Measurements from ENCODE around the gene PDE12.

Gene PDE12, protein sequence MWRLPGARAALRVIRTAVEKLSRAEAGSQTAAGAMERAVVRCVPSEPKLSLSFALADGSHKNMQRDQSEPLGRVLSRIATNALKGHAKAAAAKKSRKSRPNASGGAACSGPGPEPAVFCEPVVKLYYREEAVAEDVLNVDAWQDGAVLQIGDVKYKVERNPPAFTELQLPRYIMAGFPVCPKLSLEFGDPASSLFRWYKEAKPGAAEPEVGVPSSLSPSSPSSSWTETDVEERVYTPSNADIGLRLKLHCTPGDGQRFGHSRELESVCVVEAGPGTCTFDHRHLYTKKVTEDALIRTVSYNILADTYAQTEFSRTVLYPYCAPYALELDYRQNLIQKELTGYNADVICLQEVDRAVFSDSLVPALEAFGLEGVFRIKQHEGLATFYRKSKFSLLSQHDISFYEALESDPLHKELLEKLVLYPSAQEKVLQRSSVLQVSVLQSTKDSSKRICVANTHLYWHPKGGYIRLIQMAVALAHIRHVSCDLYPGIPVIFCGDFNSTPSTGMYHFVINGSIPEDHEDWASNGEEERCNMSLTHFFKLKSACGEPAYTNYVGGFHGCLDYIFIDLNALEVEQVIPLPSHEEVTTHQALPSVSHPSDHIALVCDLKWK

GRCh38 chr3:57555738-57556458, at the start of gene PDE12:
Gene PDE12 (plus strand): TSS chr3:57556274. CDS start chr3:57556380, 106 bp downstream.
- DNase-seq = peak; percentile 86

DNA sequence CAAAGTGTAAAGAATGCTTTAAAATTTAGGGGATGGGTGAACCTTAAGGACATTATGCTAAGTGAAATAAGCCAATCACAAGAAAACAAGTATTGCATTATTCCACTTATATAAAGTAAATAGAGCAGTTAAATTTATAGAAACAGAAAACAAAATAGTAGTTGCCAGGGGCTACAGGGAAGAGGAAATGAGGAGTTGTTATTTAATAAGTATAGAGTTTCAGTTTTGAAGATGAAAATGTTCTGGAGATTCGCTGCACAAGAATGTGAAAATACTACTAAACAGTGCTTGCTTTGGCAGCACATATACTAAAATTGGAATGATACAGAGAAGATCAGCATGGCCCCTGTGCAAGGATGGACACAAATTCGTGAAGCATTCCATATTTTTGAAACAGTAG, 43.9 kb upstream of the PDE12 start:
- DNase-seq = no peak

DNA sequence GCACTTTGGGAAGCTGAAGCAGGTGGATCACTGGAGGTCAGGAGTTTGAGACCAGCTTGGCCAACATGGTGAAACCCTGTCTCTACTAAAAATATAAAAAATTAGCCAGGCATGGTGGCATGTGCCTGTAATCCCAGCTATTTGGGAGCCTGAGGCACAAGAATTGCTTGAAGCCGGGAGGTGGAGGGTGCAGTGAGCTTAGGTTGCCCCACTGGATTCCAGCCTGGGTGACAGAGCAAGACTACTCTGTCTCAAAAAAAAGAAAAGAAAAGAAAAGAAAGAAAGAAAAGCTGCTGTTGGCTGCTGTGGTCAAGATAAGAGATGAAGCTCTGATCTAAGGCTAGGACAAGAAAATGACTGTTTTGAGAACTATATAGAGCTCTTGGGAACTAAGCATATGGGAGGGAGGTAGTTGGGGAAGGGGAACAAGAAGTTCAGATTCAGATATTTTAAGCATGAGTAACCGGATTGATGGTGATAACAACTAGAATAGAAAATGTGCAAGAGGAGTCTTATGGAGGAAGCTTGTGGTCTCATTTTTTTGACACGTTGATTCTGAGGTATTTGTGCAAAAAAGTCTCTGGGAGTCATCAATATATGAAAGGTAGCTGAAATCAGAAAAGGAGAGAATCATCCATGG, 37.7 kb upstream of the PDE12 start:
- DNase-seq = no peak

GRCh38 chr3:57530071-57530608, 25.9 kb upstream of the PDE12 start:
- DNase-seq = no peak

DNA sequence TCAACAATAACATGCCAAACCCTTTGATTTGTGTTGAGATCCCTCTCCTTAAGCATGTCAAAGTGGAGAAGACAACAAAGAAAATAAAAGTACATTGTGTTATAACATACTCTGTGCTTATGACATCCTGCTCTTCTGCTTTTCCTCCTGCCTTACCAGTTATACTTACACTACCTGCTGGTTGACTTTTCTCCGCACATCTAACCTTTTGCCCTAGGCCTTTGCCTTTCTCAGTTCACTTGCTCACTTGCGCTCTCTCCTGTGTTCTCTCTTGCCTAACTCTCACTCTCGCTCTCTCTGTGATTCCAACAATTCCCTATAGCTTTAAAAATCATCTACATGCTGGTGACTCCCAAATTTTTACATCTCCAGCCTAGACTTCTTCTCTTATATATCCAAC, 17.6 kb upstream of the PDE12 start:
- DNase-seq = no peak

GRCh38 chr3:57544181-57545125, 11.6 kb upstream of the PDE12 start, which contains the start of gene DNAH12:
Gene DNAH12 (minus strand): TSS chr3:57544344. CDS start chr3:57542870, 1,474 bp downstream.
- no peak for DNase-seq

DNA sequence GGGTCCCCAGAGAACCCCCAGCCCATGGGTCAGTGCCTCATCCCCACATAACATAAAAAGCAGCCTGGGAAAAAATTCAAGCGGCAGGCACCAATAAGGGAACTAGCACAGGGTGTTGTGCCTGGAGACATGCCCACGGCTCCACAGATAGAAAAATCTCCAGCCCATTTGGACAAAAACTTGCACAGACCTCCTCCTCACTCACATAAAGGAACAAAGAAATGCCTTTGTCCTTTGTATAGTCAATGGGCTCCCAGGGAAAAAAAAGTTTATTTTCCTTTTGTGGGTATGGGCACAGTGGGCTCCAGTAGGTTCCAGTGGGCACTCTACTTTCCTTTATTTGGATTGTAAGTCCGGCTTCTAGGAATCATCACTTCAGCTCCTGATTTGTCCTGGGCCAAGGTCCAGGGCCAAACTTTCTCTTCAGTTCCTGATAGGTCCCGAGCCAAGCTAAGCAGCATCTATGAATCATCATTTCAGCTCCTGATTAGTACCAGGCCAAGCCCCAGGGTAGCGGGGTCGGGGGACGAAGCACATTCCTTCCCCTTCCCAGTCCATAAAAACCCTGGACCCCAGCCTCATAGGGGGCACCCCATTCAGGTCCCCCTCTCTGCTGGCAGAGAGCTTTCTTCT, 10.3 kb upstream of the PDE12 start:
- no peak for DNase-seq

DNA sequence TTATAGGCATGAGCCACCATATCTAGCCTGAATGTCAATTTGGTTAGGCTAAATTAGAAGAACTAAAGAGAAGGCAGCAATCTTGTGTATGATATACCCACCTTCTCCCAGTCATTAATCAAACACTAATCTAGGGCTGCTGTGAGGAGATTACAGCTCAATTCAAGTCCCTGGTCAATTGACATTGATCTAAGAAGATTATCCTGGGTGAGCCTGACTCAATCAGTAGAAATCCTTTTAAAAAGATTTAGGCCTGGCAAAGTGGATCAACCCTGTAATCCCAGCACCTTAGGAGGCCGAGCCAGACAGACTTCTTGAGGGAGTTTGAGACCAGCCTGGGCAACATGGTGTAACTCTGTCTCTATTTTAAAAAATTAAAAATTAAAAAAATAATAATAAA, 9.5 kb upstream of the PDE12 start:
- no peak for DNase-seq

GRCh38 chr3:57555306-57555705, 768 bp upstream of the PDE12 start:
- DNase-seq = no peak

DNA sequence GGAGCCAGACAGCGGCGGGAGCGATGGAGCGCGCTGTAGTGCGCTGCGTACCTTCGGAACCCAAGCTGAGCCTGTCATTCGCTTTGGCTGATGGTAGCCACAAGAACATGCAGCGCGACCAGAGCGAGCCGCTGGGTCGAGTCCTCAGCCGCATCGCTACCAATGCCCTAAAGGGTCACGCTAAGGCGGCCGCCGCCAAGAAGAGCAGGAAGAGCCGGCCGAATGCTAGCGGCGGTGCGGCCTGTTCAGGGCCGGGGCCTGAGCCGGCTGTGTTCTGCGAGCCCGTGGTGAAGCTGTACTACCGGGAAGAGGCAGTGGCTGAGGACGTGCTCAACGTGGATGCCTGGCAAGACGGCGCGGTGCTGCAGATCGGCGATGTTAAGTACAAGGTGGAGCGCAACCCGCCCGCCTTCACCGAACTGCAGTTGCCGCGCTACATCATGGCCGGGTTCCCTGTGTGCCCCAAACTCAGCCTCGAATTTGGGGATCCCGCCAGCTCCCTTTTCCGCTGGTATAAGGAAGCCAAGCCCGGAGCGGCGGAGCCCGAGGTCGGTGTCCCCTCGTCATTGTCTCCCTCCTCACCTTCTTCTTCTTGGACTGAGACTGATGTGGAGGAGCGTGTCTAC, 498 bp downstream of the PDE12 start:
- DNase-seq = no peak

GRCh38 chr3:57557085-57557537, 1.0 kb downstream of the PDE12 start:
- DNase-seq = peak; percentile 41

DNA sequence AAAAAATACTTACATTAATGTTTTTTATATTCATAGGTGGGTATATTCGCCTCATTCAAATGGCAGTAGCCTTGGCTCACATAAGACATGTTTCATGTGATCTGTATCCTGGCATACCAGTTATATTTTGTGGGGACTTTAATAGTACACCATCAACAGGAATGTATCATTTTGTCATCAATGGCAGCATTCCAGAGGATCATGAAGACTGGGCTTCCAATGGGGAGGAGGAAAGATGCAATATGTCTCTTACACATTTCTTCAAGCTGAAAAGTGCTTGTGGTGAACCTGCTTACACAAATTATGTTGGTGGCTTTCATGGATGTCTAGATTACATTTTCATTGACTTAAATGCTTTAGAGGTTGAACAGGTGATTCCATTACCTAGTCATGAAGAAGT, 3.5 kb downstream of the PDE12 start:
- no peak for DNase-seq

DNA sequence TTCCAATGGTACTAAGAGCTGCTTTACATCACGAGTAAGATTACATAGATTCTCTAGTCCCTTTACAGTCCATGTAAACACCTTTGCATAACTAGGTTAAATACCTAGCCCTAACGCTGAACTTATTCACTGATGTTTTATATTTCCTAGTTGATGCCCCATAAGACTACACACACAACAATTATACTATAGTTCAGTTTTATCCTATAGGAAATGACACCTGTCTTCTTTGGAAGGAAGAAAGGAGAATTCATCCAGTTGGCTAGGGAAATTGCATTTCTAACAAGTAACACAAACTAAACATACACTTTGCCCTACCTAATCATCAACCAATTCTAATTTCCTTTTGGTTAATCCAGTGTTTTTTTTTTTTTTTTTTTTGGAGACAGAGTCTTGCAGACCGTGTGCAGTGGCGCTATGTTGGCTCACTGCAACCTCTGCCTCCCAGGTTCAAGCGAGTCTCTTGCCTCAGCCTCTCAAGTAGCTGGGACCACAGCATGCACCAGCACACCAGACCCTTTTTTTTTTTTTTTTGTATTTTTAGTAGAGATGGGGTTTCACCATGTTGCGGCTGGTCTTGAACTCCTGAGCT, 13.9 kb downstream of the PDE12 start:
- DNase-seq = no peak

DNA sequence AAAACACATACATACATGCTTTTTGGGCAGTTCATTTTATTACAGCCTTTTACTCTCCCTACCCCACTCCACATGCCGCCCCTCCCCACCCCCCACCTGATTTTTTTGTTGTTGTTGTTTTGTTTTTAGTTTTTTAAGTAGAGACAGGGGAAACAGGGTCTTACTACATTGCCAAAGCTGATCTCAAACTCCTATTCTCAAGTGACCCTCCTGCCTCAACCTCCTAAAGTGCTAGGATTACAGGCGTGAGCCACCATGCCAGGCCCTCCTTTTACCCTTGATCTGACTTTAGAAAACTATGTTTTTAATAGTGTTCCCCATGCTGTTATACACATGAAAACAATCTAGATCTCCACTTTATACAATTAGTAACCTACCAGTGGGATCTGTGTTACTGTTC, 14.8 kb downstream of the PDE12 start:
- DNase-seq = no peak

DNA sequence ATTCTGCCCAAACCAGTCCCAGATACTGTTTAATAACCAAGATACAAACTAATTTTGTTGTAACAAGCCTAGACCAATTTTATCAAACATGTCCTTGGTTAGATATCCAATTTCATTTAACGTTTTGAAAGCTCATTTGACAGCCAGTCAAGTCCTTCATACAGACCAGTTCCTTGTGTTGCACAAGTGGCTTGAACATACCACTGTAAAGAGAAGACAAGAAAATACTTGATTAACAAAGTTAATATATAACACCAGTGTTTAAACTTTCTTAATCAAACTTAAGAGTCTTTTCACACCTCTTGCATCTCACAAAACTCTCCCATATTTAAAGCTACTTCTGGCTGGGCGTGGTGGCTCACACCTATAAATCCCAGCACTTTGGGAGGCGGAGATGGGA, 16.0 kb downstream of the PDE12 start:
- DNase-seq = no peak

GRCh38 chr3:57575966-57576626, 20.0 kb downstream of the PDE12 start:
- DNase-seq = no peak

DNA sequence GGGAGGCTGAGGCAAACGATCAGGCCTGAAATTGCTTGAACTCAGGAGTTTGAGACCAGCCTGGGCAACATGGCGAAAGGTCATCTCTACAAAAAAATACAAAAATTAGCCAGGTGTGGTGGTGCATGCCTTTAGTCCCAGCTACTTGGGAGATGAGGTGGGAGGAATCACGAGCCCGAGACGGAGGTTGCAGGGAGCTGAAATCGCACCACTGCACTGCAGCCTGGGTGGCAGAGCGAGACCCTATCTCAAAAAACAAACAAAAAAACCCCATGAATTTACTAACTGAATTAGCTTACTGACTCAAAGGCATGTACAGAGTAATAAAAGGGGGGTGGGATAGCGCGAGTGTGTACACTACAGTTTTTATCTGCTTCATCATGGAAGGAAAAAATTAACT, 21.7 kb downstream of the PDE12 start:
- DNase-seq = no peak

DNA sequence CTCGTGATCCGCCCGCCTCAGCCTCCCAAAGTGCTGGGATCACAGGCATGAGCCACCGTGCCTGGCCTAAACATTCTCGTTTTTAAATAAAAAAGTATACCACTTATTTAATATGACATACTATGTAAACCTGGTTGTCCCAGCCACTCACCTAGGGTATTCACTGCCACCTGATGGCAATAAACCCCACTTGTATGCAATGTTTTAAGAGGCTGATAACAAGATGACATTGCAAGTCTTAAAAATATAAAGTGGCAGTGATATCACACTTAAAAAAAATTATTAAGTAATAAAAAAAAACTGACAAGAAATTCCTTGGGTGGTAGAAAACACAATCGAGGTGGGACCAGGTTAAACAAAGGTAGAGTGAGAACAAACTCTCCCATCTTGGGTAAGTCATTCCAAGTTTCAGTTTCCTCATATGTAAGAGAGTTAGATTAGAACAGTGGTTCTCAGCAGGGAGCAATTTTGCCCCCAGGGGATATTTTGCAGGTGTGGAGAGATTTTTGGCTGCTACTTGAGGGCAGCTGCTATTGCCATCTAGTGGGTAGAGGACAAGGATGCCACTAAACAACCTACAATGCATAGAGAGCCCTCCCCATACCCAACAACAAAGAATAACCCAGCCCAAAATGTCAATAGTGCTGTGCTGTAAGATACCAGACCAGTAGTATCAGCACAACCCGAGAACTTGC, 26.5 kb downstream of the PDE12 start:
- no peak for DNase-seq

GRCh38 chr3:57583544-57583943, 27.5 kb downstream of the PDE12 start:
- no peak for DNase-seq

Measured in CD4-positive, alpha-beta T cell treated with Interleukin-12 subunit alpha and Interleukin-12 subunit beta, for 1 hour (primary cell).